ENCODE results near the gene CNFN. TPM values are rescaled to one million over a fixed set of nuclear protein-coding genes. Genes with fewer than 3 reads are reported as not detected.

CNFN gene
- total RNA-seq, 4 donors from 2014 or later = 5.0 TPM; not detected in 3

GRCh38 chr19:42375415-42376176, 14.5 kb downstream of the CNFN start:
- WGBS, 2 donors = 93% methylated on average over 39 to 42 of the region's 54 CpGs
- peaks cover 0 to 63% (median 0%) of the 10 kb centered on the region in 3 donors for H3K36me3 ChIP-seq

GRCh38 chr19:42374826-42375376, 15.2 kb downstream of the CNFN start:
- 93 to 96% methylated on average over 11 of the region's 11 CpGs for WGBS, 2 donors
- no peaks in the 10 kb centered on the region for H3K9me3 ChIP-seq
- TF ChIP-seq, protein P1, sequence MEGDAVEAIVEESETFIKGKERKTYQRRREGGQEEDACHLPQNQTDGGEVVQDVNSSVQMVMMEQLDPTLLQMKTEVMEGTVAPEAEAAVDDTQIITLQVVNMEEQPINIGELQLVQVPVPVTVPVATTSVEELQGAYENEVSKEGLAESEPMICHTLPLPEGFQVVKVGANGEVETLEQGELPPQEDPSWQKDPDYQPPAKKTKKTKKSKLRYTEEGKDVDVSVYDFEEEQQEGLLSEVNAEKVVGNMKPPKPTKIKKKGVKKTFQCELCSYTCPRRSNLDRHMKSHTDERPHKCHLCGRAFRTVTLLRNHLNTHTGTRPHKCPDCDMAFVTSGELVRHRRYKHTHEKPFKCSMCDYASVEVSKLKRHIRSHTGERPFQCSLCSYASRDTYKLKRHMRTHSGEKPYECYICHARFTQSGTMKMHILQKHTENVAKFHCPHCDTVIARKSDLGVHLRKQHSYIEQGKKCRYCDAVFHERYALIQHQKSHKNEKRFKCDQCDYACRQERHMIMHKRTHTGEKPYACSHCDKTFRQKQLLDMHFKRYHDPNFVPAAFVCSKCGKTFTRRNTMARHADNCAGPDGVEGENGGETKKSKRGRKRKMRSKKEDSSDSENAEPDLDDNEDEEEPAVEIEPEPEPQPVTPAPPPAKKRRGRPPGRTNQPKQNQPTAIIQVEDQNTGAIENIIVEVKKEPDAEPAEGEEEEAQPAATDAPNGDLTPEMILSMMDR (IDR thresholded peaks at IDR 0.05) = no peak
- no peak for TF ChIP-seq POLR2A (IDR thresholded peaks at IDR 0.05)
- TF ChIP-seq EP300 (IDR thresholded peaks at IDR 0.05) = no peak

More at GRCh38 chr19:42375415-42376176, 14.5 kb downstream of the CNFN start:
- TF ChIP-seq POLR2A (IDR thresholded peaks at IDR 0.05) = no peak
- TF ChIP-seq EP300 (IDR thresholded peaks at IDR 0.05) = no peak
- TF ChIP-seq, protein P1 (IDR thresholded peaks at IDR 0.05) = no peak
- H3K4me1 ChIP-seq = peaks cover 0 to 7% (median 0%) of the 10 kb centered on the region in 4 donors
- no peaks in the 10 kb centered on the region for H3K9me3 ChIP-seq
- H3K4me3 ChIP-seq = no peak overlapping the region
- H3K27me3 ChIP-seq = no peaks in the 10 kb centered on the region
- H3K27ac ChIP-seq = no peak overlapping the region
- no peak for DNase-seq (ENCODE audit: low spot score in 2 of 2)

GRCh38 chr19:42370626-42371175, 19.4 kb downstream of the CNFN start:
- no peak overlapping the region for H3K4me3 ChIP-seq
- H3K27ac ChIP-seq = no peak overlapping the region
- no peaks in the 10 kb centered on the region for H3K27me3 ChIP-seq
- peaks cover 0 to 4% (median 0%) of the 10 kb centered on the region in 4 donors for H3K4me1 ChIP-seq
- DNase-seq (ENCODE audit: low spot score in 2 of 2) = no peak
- TF ChIP-seq, protein P1 (IDR thresholded peaks at IDR 0.05) = no peak
- no peak for TF ChIP-seq EP300 (IDR thresholded peaks at IDR 0.05)
- TF ChIP-seq POLR2A (IDR thresholded peaks at IDR 0.05) = no peak
- H3K9me3 ChIP-seq = no peaks in the 10 kb centered on the region
- 71 to 81% methylated on average over 11 of the region's 12 CpGs for whole genome bisulfite sequencing, 2 donors
- peaks cover 0 to 92% (median 0%) of the 10 kb centered on the region in 3 donors for H3K36me3 ChIP-seq

More at GRCh38 chr19:42374826-42375376, 15.2 kb downstream of the CNFN start:
- no peak overlapping the region for H3K27ac ChIP-seq
- H3K4me3 ChIP-seq = no peak overlapping the region
- no peak for DNase-seq (ENCODE audit: low spot score in 2 of 2)
- peaks cover 0 to 10% (median 0%) of the 10 kb centered on the region in 4 donors for H3K4me1 ChIP-seq
- no peaks in the 10 kb centered on the region for H3K27me3 ChIP-seq
- peaks cover 0 to 69% (median 0%) of the 10 kb centered on the region in 3 donors for H3K36me3 ChIP-seq

GRCh38 chr19:42370068-42370520, 20.0 kb downstream of the CNFN start:
- Histone ChIP-seq H3K36me3 (peaks cover 0 to 89% (median 0%) of the 10 kb centered on the region in 3 donors), H3K9me3 (no peaks in the 10 kb centered on the region), H3K27ac (no peak overlapping the region), H3K4me1 (peaks cover 0 to 4% (median 0%) of the 10 kb centered on the region in 4 donors), H3K27me3 (no peaks in the 10 kb centered on the region), H3K4me3 (no peak overlapping the region)
- 57 to 68% methylated on average over 9 of the region's 9 CpGs for WGBS, 2 donors
- no peak for DNase-seq (ENCODE audit: low spot score in 2 of 2)
- TF ChIP-seq, protein P1 (IDR thresholded peaks at IDR 0.05) = no peak
- no peak for TF ChIP-seq POLR2A (IDR thresholded peaks at IDR 0.05)
- no peak for TF ChIP-seq EP300 (IDR thresholded peaks at IDR 0.05)
